ENCODE data around the gene ZFAND3. TPM values are rescaled to one million over a fixed set of nuclear protein-coding genes. Genes with fewer than 3 reads are reported as not detected.

The ZFAND3 gene
- total and polyA plus RNA-seq, 2 experiments from 2014 or later, result 16.9 to 28.2 TPM

GRCh38 chr6:38021029-38021428 is 201.5 kb downstream of the ZFAND3 start:
- no peak overlapping the region for H3K27ac ChIP-seq (ENCODE audit: low read depth)
- no peak overlapping the region for H3K4me2 ChIP-seq
- H3K4me3 Mint-ChIP-seq, result no peak overlapping the region
- H2AFZ ChIP-seq, result no peak overlapping the region
- peaks cover 10% of the 10 kb centered on the region; the same call in 2 of the 3 replicates for H3K4me1 Mint-ChIP-seq
- H3K79me2 ChIP-seq (replicated peaks; ENCODE audit: insufficient read depth), result peaks cover 25% of the 10 kb centered on the region; the same call in 1 of the 2 replicates
- no peaks in the 10 kb centered on the region for H3K9me2 ChIP-seq (ENCODE audit: insufficient read depth)
- ATAC-seq (no peak), DNase-seq (ENCODE audit: low spot score) (no peak)
- 0 out of 2 replicates have a peak, but pooled peaks cover 12% of the 10 kb centered on the region for H4K20me1 ChIP-seq (replicated peaks; ENCODE audit: insufficient read depth)
- no peaks in the 10 kb centered on the region for H3K4me1 ChIP-seq (ENCODE audit: insufficient read depth)
- no peaks in the 10 kb centered on the region for H3K36me3 ChIP-seq (ENCODE audit: insufficient read depth)
- H3K4me3 ChIP-seq, result no peak overlapping the region
- H3K9me3 Mint-ChIP-seq, result peaks cover 14% of the 10 kb centered on the region
- H3K27me3 Mint-ChIP-seq (ENCODE audit: insufficient read depth, low read depth, poor library complexity), result peaks cover 2% of the 10 kb centered on the region
- no peak overlapping the region for H3K27ac Mint-ChIP-seq
- no peaks in the 10 kb centered on the region for H3F3A ChIP-seq (replicated peaks; ENCODE audit: low read depth)
- H3K36me3 Mint-ChIP-seq (ENCODE audit: low read depth), result peaks cover 14% of the 10 kb centered on the region; the same call in 2 of the 3 replicates
- H3K27me3 ChIP-seq (ENCODE audit: insufficient read depth), result no peaks in the 10 kb centered on the region
- no peak for TF ChIP-seq JUNB (IDR thresholded peaks at IDR 0.05; ENCODE audit: unreplicated experiment)
- no peak for TF ChIP-seq ZNF114 (CRISPR knock-in tag; IDR thresholded peaks at IDR 0.05)
- TF ChIP-seq CREB1 (CRISPR knock-in tag; IDR thresholded peaks at IDR 0.05; ENCODE audit: low read depth), result no peak
- no peak for TF ChIP-seq EZH2 (IDR thresholded peaks at IDR 0.05; ENCODE audit: low read depth, unreplicated experiment)
- no peak for TF ChIP-seq POLR2AphosphoS5 (IDR thresholded peaks at IDR 0.05; ENCODE audit: low read depth)
- no peak for TF ChIP-seq ETS1 (IDR thresholded peaks at IDR 0.05)
- TF ChIP-seq ZNF331 (CRISPR knock-in tag; IDR thresholded peaks at IDR 0.05; ENCODE audit: low read depth), result no peak
- TF ChIP-seq CTCF (conservative IDR thresholded peaks at IDR 0.05; ENCODE audit: low read depth in 2 of 2), result no peak
- TF ChIP-seq, protein P1, sequence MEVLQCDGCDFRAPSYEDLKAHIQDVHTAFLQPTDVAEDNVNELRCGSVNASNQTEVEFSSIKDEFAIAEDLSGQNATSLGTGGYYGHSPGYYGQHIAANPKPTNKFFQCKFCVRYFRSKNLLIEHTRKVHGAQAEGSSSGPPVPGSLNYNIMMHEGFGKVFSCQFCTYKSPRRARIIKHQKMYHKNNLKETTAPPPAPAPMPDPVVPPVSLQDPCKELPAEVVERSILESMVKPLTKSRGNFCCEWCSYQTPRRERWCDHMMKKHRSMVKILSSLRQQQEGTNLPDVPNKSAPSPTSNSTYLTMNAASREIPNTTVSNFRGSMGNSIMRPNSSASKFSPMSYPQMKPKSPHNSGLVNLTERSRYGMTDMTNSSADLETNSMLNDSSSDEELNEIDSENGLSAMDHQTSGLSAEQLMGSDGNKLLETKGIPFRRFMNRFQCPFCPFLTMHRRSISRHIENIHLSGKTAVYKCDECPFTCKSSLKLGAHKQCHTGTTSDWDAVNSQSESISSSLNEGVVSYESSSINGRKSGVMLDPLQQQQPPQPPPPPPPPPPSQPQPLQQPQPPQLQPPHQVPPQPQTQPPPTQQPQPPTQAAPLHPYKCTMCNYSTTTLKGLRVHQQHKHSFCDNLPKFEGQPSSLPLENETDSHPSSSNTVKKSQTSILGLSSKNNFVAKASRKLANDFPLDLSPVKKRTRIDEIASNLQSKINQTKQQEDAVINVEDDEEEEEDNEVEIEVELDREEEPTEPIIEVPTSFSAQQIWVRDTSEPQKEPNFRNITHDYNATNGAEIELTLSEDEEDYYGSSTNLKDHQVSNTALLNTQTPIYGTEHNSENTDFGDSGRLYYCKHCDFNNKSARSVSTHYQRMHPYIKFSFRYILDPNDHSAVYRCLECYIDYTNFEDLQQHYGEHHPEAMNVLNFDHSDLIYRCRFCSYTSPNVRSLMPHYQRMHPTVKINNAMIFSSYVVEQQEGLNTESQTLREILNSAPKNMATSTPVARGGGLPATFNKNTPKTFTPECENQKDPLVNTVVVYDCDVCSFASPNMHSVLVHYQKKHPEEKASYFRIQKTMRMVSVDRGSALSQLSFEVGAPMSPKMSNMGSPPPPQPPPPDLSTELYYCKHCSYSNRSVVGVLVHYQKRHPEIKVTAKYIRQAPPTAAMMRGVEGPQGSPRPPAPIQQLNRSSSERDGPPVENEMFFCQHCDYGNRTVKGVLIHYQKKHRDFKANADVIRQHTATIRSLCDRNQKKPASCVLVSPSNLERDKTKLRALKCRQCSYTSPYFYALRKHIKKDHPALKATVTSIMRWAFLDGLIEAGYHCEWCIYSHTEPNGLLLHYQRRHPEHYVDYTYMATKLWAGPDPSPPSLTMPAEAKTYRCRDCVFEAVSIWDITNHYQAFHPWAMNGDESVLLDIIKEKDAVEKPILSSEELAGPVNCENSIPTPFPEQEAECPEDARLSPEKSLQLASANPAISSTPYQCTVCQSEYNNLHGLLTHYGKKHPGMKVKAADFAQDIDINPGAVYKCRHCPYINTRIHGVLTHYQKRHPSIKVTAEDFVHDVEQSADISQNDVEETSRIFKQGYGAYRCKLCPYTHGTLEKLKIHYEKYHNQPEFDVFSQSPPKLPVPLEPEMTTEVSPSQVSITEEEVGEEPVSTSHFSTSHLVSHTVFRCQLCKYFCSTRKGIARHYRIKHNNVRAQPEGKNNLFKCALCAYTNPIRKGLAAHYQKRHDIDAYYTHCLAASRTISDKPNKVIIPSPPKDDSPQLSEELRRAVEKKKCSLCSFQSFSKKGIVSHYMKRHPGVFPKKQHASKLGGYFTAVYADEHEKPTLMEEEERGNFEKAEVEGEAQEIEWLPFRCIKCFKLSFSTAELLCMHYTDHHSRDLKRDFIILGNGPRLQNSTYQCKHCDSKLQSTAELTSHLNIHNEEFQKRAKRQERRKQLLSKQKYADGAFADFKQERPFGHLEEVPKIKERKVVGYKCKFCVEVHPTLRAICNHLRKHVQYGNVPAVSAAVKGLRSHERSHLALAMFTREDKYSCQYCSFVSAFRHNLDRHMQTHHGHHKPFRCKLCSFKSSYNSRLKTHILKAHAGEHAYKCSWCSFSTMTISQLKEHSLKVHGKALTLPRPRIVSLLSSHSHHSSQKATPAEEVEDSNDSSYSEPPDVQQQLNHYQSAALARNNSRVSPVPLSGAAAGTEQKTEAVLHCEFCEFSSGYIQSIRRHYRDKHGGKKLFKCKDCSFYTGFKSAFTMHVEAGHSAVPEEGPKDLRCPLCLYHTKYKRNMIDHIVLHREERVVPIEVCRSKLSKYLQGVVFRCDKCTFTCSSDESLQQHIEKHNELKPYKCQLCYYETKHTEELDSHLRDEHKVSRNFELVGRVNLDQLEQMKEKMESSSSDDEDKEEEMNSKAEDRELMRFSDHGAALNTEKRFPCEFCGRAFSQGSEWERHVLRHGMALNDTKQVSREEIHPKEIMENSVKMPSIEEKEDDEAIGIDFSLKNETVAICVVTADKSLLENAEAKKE (CRISPR knock-in tag; IDR thresholded peaks at IDR 0.05), result no peak
- no peak for TF ChIP-seq NANOG (IDR thresholded peaks at IDR 0.05; ENCODE audit: borderline replicate concordance)
- TF ChIP-seq, protein P2, sequence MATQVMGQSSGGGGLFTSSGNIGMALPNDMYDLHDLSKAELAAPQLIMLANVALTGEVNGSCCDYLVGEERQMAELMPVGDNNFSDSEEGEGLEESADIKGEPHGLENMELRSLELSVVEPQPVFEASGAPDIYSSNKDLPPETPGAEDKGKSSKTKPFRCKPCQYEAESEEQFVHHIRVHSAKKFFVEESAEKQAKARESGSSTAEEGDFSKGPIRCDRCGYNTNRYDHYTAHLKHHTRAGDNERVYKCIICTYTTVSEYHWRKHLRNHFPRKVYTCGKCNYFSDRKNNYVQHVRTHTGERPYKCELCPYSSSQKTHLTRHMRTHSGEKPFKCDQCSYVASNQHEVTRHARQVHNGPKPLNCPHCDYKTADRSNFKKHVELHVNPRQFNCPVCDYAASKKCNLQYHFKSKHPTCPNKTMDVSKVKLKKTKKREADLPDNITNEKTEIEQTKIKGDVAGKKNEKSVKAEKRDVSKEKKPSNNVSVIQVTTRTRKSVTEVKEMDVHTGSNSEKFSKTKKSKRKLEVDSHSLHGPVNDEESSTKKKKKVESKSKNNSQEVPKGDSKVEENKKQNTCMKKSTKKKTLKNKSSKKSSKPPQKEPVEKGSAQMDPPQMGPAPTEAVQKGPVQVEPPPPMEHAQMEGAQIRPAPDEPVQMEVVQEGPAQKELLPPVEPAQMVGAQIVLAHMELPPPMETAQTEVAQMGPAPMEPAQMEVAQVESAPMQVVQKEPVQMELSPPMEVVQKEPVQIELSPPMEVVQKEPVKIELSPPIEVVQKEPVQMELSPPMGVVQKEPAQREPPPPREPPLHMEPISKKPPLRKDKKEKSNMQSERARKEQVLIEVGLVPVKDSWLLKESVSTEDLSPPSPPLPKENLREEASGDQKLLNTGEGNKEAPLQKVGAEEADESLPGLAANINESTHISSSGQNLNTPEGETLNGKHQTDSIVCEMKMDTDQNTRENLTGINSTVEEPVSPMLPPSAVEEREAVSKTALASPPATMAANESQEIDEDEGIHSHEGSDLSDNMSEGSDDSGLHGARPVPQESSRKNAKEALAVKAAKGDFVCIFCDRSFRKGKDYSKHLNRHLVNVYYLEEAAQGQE (IDR thresholded peaks at IDR 0.05; ENCODE audit: unreplicated experiment), result no peak

Data from GM23338 (cell line).